CD4-positive, alpha-beta T cell treated with Interleukin-17A for 4 hours (primary cell): ENCODE data around the gene UNKL.
A peak's percentile ranks its signal among the peaks of the same experiment; 100 is the strongest.

ENCODE experiments used
- DNase-seq: peaks from one replicate; pipeline ENCODE4 v3.0.0-alpha.2; 2020; ENCODE audit warnings: mixed read lengths

The UNKL gene

GRCh38 chr16:1414532-1415260 is at the start of gene UNKL:
UNKL (minus strand) TSS chr16:1414704; CDS start chr16:1414691, 13 bp downstream.
- peak; percentile 93 for DNase-seq

- no peak for DNase-seq
These were observed 46.6 kb upstream of the UNKL start for GRCh38 chr16:1461146-1461545.

GRCh38 chr16:1460602-1461138 is 46.2 kb upstream of the UNKL start:
- no peak for DNase-seq

GRCh38 chr16:1459967-1460366 is 45.5 kb upstream of the UNKL start:
- DNase-seq = no peak

- DNase-seq = no peak
These were observed 44.5 kb upstream of the UNKL start for GRCh38 chr16:1458977-1459341.

- DNase-seq = no peak
These were observed 44.0 kb upstream of the UNKL start for GRCh38 chr16:1458336-1458976.

GRCh38 chr16:1457489-1458245 is 43.2 kb upstream of the UNKL start:
- DNase-seq = no peak

GRCh38 chr16:1456951-1457350 is 42.4 kb upstream of the UNKL start:
- DNase-seq = no peak

- no peak for DNase-seq
These were observed 41.0 kb upstream of the UNKL start for GRCh38 chr16:1455190-1456171.

GRCh38 chr16:1454561-1454960 is 40.1 kb upstream of the UNKL start:
- no peak for DNase-seq

GRCh38 chr16:1453316-1453715 is 38.8 kb upstream of the UNKL start:
- no peak for DNase-seq

- DNase-seq = no peak
These were observed 38.0 kb upstream of the UNKL start for GRCh38 chr16:1452530-1452929.

GRCh38 chr16:1451702-1452392 is 37.3 kb upstream of the UNKL start:
- DNase-seq = no peak

- DNase-seq = no peak
These were observed 36.3 kb upstream of the UNKL start for GRCh38 chr16:1450841-1451240.

- no peak for DNase-seq
These were observed 35.7 kb upstream of the UNKL start for GRCh38 chr16:1450218-1450617.

- no peak for DNase-seq
These were observed 34.8 kb upstream of the UNKL start for GRCh38 chr16:1449201-1449788.

- no peak for DNase-seq
These were observed 34.1 kb upstream of the UNKL start for GRCh38 chr16:1448536-1449116.

- no peak for DNase-seq
These were observed 33.5 kb upstream of the UNKL start for GRCh38 chr16:1447965-1448364.

- DNase-seq = no peak
These were observed 32.0 kb upstream of the UNKL start for GRCh38 chr16:1446296-1447080.
